Amniotic epithelial cell (primary cell): ENCODE measurements around the gene MACF1.

Experiments
- DNase-seq: peaks from one replicate; pipeline ENCODE4 v3.0.0-alpha.2; 2010; ENCODE audit warnings: low read depth

The MACF1 gene

GRCh38 chr1:39396671-39397070 is 192.2 kb downstream of the MACF1 start:
- no peak for DNase-seq

- no peak for DNase-seq
Observed at GRCh38 chr1:39397487-39397886, 193.0 kb downstream of the MACF1 start.

- peak; percentile 99 for DNase-seq
Observed at GRCh38 chr1:39398278-39399021, 194.0 kb downstream of the MACF1 start.

GRCh38 chr1:39401106-39401505 is 196.6 kb downstream of the MACF1 start:
- DNase-seq = no peak

GRCh38 chr1:39404876-39405275 is 200.4 kb downstream of the MACF1 start:
- DNase-seq = no peak

GRCh38 chr1:39405358-39405757 is 200.9 kb downstream of the MACF1 start:
- DNase-seq = no peak

GRCh38 chr1:39406533-39407450 is 202.3 kb downstream of the MACF1 start:
- DNase-seq = peak; percentile 79

- DNase-seq = no peak
Observed at GRCh38 chr1:39407510-39407895, 203.0 kb downstream of the MACF1 start.

GRCh38 chr1:39407896-39408640 is 203.6 kb downstream of the MACF1 start:
- no peak for DNase-seq

GRCh38 chr1:39408641-39409054 is 204.2 kb downstream of the MACF1 start:
- DNase-seq = peak; percentile 94

GRCh38 chr1:39409055-39409816 is 204.7 kb downstream of the MACF1 start:
- peak; percentile 31 for DNase-seq

GRCh38 chr1:39410915-39411436 is 206.5 kb downstream of the MACF1 start:
- DNase-seq = peak; percentile 88

- no peak for DNase-seq
Observed at GRCh38 chr1:39411526-39412478, 207.3 kb downstream of the MACF1 start.

- no peak for DNase-seq
Observed at GRCh38 chr1:39412892-39413291, 208.4 kb downstream of the MACF1 start.

- no peak for DNase-seq
Observed at GRCh38 chr1:39413902-39414528, 209.5 kb downstream of the MACF1 start.

- DNase-seq = no peak
Observed at GRCh38 chr1:39415553-39415952, 211.1 kb downstream of the MACF1 start.

GRCh38 chr1:39416609-39417008 is 212.1 kb downstream of the MACF1 start:
- DNase-seq = peak; percentile 82

GRCh38 chr1:39418236-39418635 is 213.7 kb downstream of the MACF1 start:
- DNase-seq = peak; percentile 81

GRCh38 chr1:39420493-39420892 is 216.0 kb downstream of the MACF1 start:
- no peak for DNase-seq

GRCh38 chr1:39422614-39423013 is 218.1 kb downstream of the MACF1 start:
- no peak for DNase-seq
